NCI-H1436 (cell line): ENCODE results near the gene PKHD1.

Experiments
- DNase-seq: peaks from one replicate; lab custom pipeline; 2025; lab: John Stamatoyannopoulos, UW

Gene PKHD1

GRCh38 chr6:51616243-51616642 lies 471.2 kb downstream of the PKHD1 start:
- DNase-seq, result no peak

GRCh38 chr6:51614725-51615124 lies 472.7 kb downstream of the PKHD1 start:
- DNase-seq, result no peak

GRCh38 chr6:51613558-51613957 lies 473.9 kb downstream of the PKHD1 start:
- peak; percentile 6 for DNase-seq

GRCh38 chr6:51608932-51609331 lies 478.5 kb downstream of the PKHD1 start:
- DNase-seq, result no peak

GRCh38 chr6:51608383-51608782 lies 479.0 kb downstream of the PKHD1 start:
- no peak for DNase-seq

- no peak for DNase-seq
Measured at GRCh38 chr6:51600514-51600913, 486.9 kb downstream of the PKHD1 start.

GRCh38 chr6:51598171-51598570 lies 489.2 kb downstream of the PKHD1 start:
- no peak for DNase-seq

GRCh38 chr6:51594981-51595380 lies 492.4 kb downstream of the PKHD1 start:
- DNase-seq, result no peak

- no peak for DNase-seq
Measured at GRCh38 chr6:51585264-51585663, 502.1 kb downstream of the PKHD1 start.

- DNase-seq, result no peak
Measured at GRCh38 chr6:51584163-51584562, 503.2 kb downstream of the PKHD1 start.

GRCh38 chr6:51578994-51579393 lies 508.4 kb downstream of the PKHD1 start:
- DNase-seq, result no peak

- no peak for DNase-seq
Measured at GRCh38 chr6:51578362-51578761, 509.1 kb downstream of the PKHD1 start.

GRCh38 chr6:51574040-51574439 lies 513.4 kb downstream of the PKHD1 start:
- no peak for DNase-seq

GRCh38 chr6:51571168-51571567 lies 516.2 kb downstream of the PKHD1 start:
- DNase-seq, result no peak

- no peak for DNase-seq
Measured at GRCh38 chr6:51570168-51570921, 517.1 kb downstream of the PKHD1 start.

- no peak for DNase-seq
Measured at GRCh38 chr6:51569594-51569993, 517.8 kb downstream of the PKHD1 start.

- DNase-seq, result no peak
Measured at GRCh38 chr6:51568771-51569170, 518.6 kb downstream of the PKHD1 start.

- no peak for DNase-seq
Measured at GRCh38 chr6:51565472-51565871, 521.9 kb downstream of the PKHD1 start.
